GM12872 (cell line): Measurements from ENCODE around the gene FCRL3.

Experiments used
- CTCF ChIP-seq: IDR thresholded peaks from 3 replicates; pipeline ENCODE4 v1.5.1; 2011; ENCODE audit warnings: low read depth, mild to moderate bottlenecking, low read length, moderate library complexity; ENCODE audit not compliant: insufficient read depth

Gene FCRL3

GRCh38 chr1:157697781-157698569 is 2.6 kb downstream of the FCRL3 start:
- TF ChIP-seq CTCF: no peak

GRCh38 chr1:157696966-157697628 is 3.5 kb downstream of the FCRL3 start:
- no peak for TF ChIP-seq CTCF

GRCh38 chr1:157695417-157695816 is 5.2 kb downstream of the FCRL3 start:
- no peak for TF ChIP-seq CTCF

GRCh38 chr1:157691285-157691920 is 9.2 kb downstream of the FCRL3 start:
- TF ChIP-seq CTCF: peak; percentile 78

- no peak for TF ChIP-seq CTCF
Measured at GRCh38 chr1:157682710-157683437, 17.7 kb downstream of the FCRL3 start.

- TF ChIP-seq CTCF: no peak
Measured at GRCh38 chr1:157678721-157679120, 21.8 kb downstream of the FCRL3 start.

GRCh38 chr1:157673008-157673407 is 27.6 kb downstream of the FCRL3 start:
- TF ChIP-seq CTCF: no peak
